Heart left ventricle (tissue), 13 donors: Measurements from ENCODE around the gene NCK2.

Experiments
- CTCF ChIP-seq, 12 donors: fragments of 200-600 bp; sonication (generic) in 4 of 12; IDR thresholded peaks; one replicate each; pipeline versions ENCODE4 v1.5.0 to v1.8.0; 2018 to 2022; ENCODE audit warnings: antibody characterized with exemption in 12 of 12, mild to moderate bottlenecking in 5 of 12
- POLR2A ChIP-seq, 2 donors: fragments of 450-650 bp; IDR thresholded peaks; one replicate each; pipeline ENCODE4 v1.6.1; 2017; ENCODE audit warnings: antibody characterized with exemption in 2 of 2, mild to moderate bottlenecking in 2 of 2, moderate library complexity in 2 of 2
- donor health status: ischemic (EF 13 %, LVEDD 7.1; RV severe dilation, severe dysfunction).
- donor health status: DM: no; HTN: yes; CAD: no.
- donor health status: DM: no; HTN: no; CAD: no.
- donor health status: ischemic (EF 25% LVEDD 6.9; RV normal size, moderate dysfunction).
- donor health status: ischemic (EF 25% LVEDD 5.7; RV mildly dilated, moderate dysfunction).
- donor health status: ischemic (EF 35%, LVEDD 5.7; RV mildly dilated, moderate dysfunction).
- donor health status: nonischemic (EF 11% LVEDD 7.7; RV severe dilation, severe dysfunction).
- donor health status: DM: yes; HTN: yes; CAD: no.
- donor health status: PGD.
- donor health status: ischemic (EF 29% LVEDD 5.4; RV normal size, mild dysfunction).
- donor health status: nonischemic (EF 23%, LVEDD 6.1; RV moderate dilation, normal function).

- TF ChIP-seq CTCF (IDR thresholded peaks at IDR 0.05) (no peak), POLR2A (IDR thresholded peaks at IDR 0.05) (no peak)
Observed at GRCh38 chr2:105698820-105699219, 45.9 kb upstream of the NCK2 start.
